Measurements from ENCODE around the gene TCEAL1.
A peak's percentile ranks its signal among the peaks of the same experiment; 100 is the strongest.

GRCh38 chrX:103584596-103584995, 44.2 kb upstream of the TCEAL1 start:
- no peak for TF ChIP-seq POLR2A (IDR thresholded peaks at IDR 0.05)
- peak in 1 of 2 donors; percentile 16 for TF ChIP-seq EP300 (IDR thresholded peaks at IDR 0.05)
- TF ChIP-seq CTCF (IDR thresholded peaks at IDR 0.05) = no peak
